Tibial artery (tissue), 4 donors: ENCODE measurements around the gene GPER1.
A peak's percentile ranks its signal among the peaks of the same experiment; 100 is the strongest.

Experiments used
- DNase-seq, 2 donors: peaks; one replicate each; pipeline ENCODE4 v3.0.0-alpha.2; 2019
- H3K27ac ChIP-seq, 2 donors: fragments of 200-600 bp; sonication (generic) in 1 of 2; 1 replicate in 1 of 2; 2 replicates in 1 of 2; pipeline ENCODE4 v1.5.1; 2018 to 2019; ENCODE audit warnings: mild to moderate bottlenecking in 1 of 2
- H3K27me3 ChIP-seq, 2 donors: fragments of 200-600 bp; sonication (generic) in 1 of 2; one replicate each; pipeline versions ENCODE4 v1.5.1 to v1.6.0; 2016 to 2019
- H3K36me3 ChIP-seq, 3 donors: fragments of 200-600 bp; sonication (generic) in 2 of 3; one replicate each; pipeline ENCODE4 v1.5.1; 2016 to 2019; ENCODE audit warnings: mild to moderate bottlenecking in 2 of 3
- H3K4me1 ChIP-seq, 4 donors: fragments of 200-600 bp; sonication (generic) in 2 of 4; 1 replicate in 3 of 4; 2 replicates in 1 of 4; pipeline ENCODE4 v1.5.1; 2016 to 2019
- H3K4me3 ChIP-seq, 2 donors: fragments of 200-600 bp; sonication (generic) in 1 of 2; 1 replicate in 1 of 2; 2 replicates in 1 of 2; pipeline ENCODE4 v1.5.1; 2018 to 2019; ENCODE audit warnings: mild to moderate bottlenecking in 2 of 2
- H3K9me3 ChIP-seq, 3 donors: fragments of 200-600 bp; sonication (generic) in 1 of 3; one replicate each; pipeline ENCODE4 v1.5.1; 2016 to 2019
- CTCF ChIP-seq, 2 experiments: fragments of 200-600 bp in 1 of 2; fragments of 450-650 bp in 1 of 2; IDR thresholded peaks; one replicate each; pipeline ENCODE4 v1.5.1; 2017 to 2019; ENCODE audit warnings: antibody characterized with exemption in 2 of 2, mild to moderate bottlenecking in 1 of 2, moderate library complexity in 1 of 2
- intact Hi-C: fragments of 100-400 bp; cut with DNase I; formaldehyde crosslinking; loops from one replicate; pipeline ENCODE4 v1.15.0; 2023; ENCODE audit warnings: low total_unique reads

GPER1 gene

DNA sequence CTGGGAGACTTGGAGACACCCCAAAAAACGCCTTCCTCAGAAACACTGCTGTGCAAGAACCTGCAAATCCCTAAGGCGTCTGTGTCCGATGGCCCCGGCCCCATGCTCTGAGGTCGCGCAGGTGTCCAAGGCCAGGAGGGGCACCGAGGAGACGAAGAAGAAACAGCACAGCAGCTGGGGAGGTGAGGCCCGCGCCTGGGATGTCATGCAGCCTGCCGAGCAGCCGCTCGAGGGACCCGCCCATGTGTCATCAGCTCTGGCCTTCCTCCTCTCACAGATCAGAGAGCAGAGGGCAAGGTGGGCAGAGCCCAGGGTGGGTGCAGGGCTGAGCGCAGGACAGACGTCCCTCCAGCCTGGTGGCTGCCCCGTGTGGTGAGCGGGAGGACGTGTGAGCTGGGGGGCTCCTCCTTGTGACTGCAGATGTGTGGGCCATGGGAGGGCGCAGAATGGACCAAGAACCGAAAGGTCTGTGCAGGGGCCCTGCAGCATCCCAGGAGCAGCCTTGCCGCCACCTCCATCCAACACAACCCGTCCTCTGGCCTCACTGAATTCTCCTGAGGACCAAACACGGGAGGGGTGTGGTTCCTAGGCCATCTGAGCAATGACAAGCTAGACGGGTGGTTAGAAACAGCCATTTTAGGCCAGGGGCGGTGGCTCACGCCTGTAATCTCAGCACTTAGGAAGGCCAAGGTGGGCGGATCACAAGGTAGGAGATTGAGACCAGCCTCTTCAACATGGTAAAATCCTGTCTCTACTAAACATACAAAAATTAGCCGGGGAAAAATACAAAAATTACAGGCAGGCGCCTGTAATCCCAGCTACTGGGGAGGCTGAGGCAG lies 13.1 kb upstream of the GPER1 start:
- no peak for DNase-seq
- intact Hi-C loops, result no loop called here
- no peaks in the 10 kb centered on the region for H3K9me3 ChIP-seq
- TF ChIP-seq CTCF (IDR thresholded peaks at IDR 0.05), result no peak
- H3K4me3 ChIP-seq, result no peak overlapping the region
- peaks cover 0 to 13% (median 7%) of the 10 kb centered on the region in 4 donors for H3K4me1 ChIP-seq
- no peak overlapping the region for H3K27ac ChIP-seq
- H3K27me3 ChIP-seq, result no peaks in the 10 kb centered on the region
- H3K36me3 ChIP-seq, result no peaks in the 10 kb centered on the region

DNA sequence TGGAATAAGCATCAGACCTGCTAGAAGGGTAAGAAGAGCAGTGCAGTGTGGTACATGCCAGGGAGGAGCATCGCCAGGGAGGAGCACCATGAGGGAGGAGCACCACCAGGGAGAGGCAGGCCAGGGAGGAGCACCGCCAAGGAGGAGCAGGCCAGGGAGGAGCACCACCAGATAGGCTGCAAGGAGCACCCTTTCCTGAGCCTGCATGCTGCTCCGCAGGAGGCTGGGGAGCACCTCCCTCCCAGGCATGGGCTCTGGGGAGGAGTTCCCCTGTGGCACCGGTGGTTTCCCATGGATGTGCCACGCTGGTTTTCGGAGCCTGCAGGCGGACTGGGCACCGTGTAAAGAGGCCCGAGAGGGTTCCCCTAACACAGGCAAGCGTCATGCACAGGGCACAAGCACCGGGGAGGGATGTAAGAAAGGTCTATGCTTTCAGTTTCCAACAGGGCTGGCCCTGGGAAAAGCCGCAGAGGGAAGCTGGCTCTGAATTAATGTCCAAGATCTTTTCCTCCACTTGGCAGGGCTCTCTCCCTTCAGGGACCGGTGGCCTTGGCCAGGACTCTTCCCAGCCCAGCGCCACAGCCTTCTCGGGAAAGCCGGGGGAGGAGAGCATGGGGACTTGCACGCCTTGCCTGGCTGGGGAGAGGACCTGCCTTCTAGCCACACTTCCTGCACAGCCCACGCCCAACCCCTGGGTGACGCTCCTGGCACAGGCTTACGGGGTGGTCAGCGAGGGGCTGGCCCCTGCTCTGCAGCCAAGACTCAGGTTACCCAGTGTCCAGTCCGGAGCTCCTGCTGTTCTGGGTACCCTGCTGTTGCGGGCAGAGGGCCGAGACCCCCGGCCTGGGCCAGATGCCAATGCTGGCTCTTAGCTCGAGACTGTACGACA lies 11.5 kb upstream of the GPER1 start:
- Histone ChIP-seq H3K27me3 (no peaks in the 10 kb centered on the region), H3K27ac (peak overlapping the region; percentile 31 to 74), H3K4me1 (peaks cover 0 to 13% (median 7%) of the 10 kb centered on the region in 4 donors), H3K4me3 (peak overlapping the region; percentile 34 to 36), H3K9me3 (no peaks in the 10 kb centered on the region), H3K36me3 (no peaks in the 10 kb centered on the region)
- TF ChIP-seq CTCF (IDR thresholded peaks at IDR 0.05), result no peak
- DNase-seq, result peak in 1 of 2 donors; percentile 80
- intact Hi-C loops, result no loop called here

GRCh38 chr7:1078519-1078918 lies 9.4 kb upstream of the GPER1 start:
- no peak overlapping the region for H3K27ac ChIP-seq
- peaks cover 0 to 13% (median 7%) of the 10 kb centered on the region in 4 donors for H3K4me1 ChIP-seq
- no peaks in the 10 kb centered on the region for H3K36me3 ChIP-seq
- intact Hi-C loops, result no loop called here
- no peak for DNase-seq
- no peaks in the 10 kb centered on the region for H3K27me3 ChIP-seq
- H3K4me3 ChIP-seq, result no peak overlapping the region
- no peak for TF ChIP-seq CTCF (IDR thresholded peaks at IDR 0.05)
- no peaks in the 10 kb centered on the region for H3K9me3 ChIP-seq

- no peak overlapping the region for H3K27ac ChIP-seq
- no peaks in the 10 kb centered on the region for H3K27me3 ChIP-seq
- intact Hi-C loops, result no loop called here
- peaks cover 0 to 13% (median 7%) of the 10 kb centered on the region in 4 donors for H3K4me1 ChIP-seq
- TF ChIP-seq CTCF (IDR thresholded peaks at IDR 0.05), result no peak
- no peak overlapping the region for H3K4me3 ChIP-seq
- no peaks in the 10 kb centered on the region for H3K36me3 ChIP-seq
- H3K9me3 ChIP-seq, result no peaks in the 10 kb centered on the region
- no peak for DNase-seq
Measured at GRCh38 chr7:1078985-1079384, 8.9 kb upstream of the GPER1 start.

GRCh38 chr7:1079546-1079945 lies 8.4 kb upstream of the GPER1 start:
- Histone ChIP-seq H3K4me1 (peaks cover 0 to 13% (median 7%) of the 10 kb centered on the region in 4 donors), H3K9me3 (no peaks in the 10 kb centered on the region), H3K27ac (no peak overlapping the region), H3K27me3 (no peaks in the 10 kb centered on the region), H3K4me3 (no peak overlapping the region), H3K36me3 (no peaks in the 10 kb centered on the region)
- no peak for TF ChIP-seq CTCF (IDR thresholded peaks at IDR 0.05)
- DNase-seq, result no peak
- intact Hi-C loops, result no loop called here
